ENCODE results near the gene NCK2. TPM values are rescaled to one million over a fixed set of nuclear protein-coding genes. Genes with fewer than 3 reads are reported as not detected.

NCK2 gene
- total RNA-seq, 1 experiment from 2014 or later = 26.7 TPM

- Histone ChIP-seq H3K4me2 (ENCODE audit: low read length) (no peak overlapping the region), H3K4me1 (ENCODE audit: control insufficient read depth in 1 of 2, insufficient read depth in 2 of 2, low read length in 2 of 2) (no peaks in the 10 kb centered on the region), H3K9ac (ENCODE audit: low read length) (no peak overlapping the region), H3K9me2 (ENCODE audit: insufficient read depth) (no peaks in the 10 kb centered on the region), H2AFZ (ENCODE audit: low read depth, low read length, poor library complexity, severe bottlenecking) (no peak overlapping the region), H3K9me3 (ENCODE audit: control insufficient read depth in 1 of 2, insufficient read depth in 1 of 2, low read depth in 1 of 2, low read length in 2 of 2) (no peaks in the 10 kb centered on the region), H4K20me1 (ENCODE audit: insufficient read depth) (no peaks in the 10 kb centered on the region), H3K27me3 (ENCODE audit: insufficient read depth, low read length) (no peaks in the 10 kb centered on the region), H3K4me3 (replicated peaks in 1 of 2; ENCODE audit: low read depth in 1 of 2, low read length in 2 of 2) (no peak overlapping the region), H3K36me3 (ENCODE audit: control insufficient read depth in 1 of 2, insufficient read depth in 2 of 2, low read length in 2 of 2) (no peaks in the 10 kb centered on the region), H3K79me2 (ENCODE audit: insufficient read depth, low read length) (peaks cover 21% of the 10 kb centered on the region), H3K27ac (ENCODE audit: low read depth, low read length) (no peak overlapping the region)
- no peak for ATAC-seq
- TF ChIP-seq TCF7L2 (IDR thresholded peaks at IDR 0.05; ENCODE audit: borderline replicate concordance, extremely low read depth, insufficient read depth, insufficient read length) = no peak
- no peak for TF ChIP-seq SRF (IDR thresholded peaks at IDR 0.05; ENCODE audit: low read depth)
- TF ChIP-seq, protein P1, sequence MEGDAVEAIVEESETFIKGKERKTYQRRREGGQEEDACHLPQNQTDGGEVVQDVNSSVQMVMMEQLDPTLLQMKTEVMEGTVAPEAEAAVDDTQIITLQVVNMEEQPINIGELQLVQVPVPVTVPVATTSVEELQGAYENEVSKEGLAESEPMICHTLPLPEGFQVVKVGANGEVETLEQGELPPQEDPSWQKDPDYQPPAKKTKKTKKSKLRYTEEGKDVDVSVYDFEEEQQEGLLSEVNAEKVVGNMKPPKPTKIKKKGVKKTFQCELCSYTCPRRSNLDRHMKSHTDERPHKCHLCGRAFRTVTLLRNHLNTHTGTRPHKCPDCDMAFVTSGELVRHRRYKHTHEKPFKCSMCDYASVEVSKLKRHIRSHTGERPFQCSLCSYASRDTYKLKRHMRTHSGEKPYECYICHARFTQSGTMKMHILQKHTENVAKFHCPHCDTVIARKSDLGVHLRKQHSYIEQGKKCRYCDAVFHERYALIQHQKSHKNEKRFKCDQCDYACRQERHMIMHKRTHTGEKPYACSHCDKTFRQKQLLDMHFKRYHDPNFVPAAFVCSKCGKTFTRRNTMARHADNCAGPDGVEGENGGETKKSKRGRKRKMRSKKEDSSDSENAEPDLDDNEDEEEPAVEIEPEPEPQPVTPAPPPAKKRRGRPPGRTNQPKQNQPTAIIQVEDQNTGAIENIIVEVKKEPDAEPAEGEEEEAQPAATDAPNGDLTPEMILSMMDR (IDR thresholded peaks at IDR 0.05 in 2 of 3, conservative IDR thresholded peaks at IDR 0.05 in 1 of 3; ENCODE audit: borderline replicate concordance in 1 of 3, insufficient read depth in 1 of 3, low read depth in 2 of 3, low read length in 2 of 3) = no peak
- TF ChIP-seq FOSL1 (IDR thresholded peaks at IDR 0.05; ENCODE audit: low read depth) = no peak
- no peak for TF ChIP-seq CEBPB (IDR thresholded peaks at IDR 0.05; ENCODE audit: low read depth)
- ChIA-PET CTCF (no interaction called here), RAD21 (ENCODE audit: low non-redundant PET in 1 of 2, low total read pairs in 2 of 2, uncharacterized antibody in 2 of 2, unreplicated experiment in 2 of 2) (no interaction called here), POLR2A (no interaction called here)
- DNase-seq (ENCODE audit: low read depth, low spot score) = no peak
- intact Hi-C loops (cut with micrococcal nuclease) = no loop called here
- BruUV-seq (replicated peaks) = no TSS peak
Measured at GRCh38 chr2:105798595-105798994, 53.9 kb downstream of the NCK2 start.

DNA sequence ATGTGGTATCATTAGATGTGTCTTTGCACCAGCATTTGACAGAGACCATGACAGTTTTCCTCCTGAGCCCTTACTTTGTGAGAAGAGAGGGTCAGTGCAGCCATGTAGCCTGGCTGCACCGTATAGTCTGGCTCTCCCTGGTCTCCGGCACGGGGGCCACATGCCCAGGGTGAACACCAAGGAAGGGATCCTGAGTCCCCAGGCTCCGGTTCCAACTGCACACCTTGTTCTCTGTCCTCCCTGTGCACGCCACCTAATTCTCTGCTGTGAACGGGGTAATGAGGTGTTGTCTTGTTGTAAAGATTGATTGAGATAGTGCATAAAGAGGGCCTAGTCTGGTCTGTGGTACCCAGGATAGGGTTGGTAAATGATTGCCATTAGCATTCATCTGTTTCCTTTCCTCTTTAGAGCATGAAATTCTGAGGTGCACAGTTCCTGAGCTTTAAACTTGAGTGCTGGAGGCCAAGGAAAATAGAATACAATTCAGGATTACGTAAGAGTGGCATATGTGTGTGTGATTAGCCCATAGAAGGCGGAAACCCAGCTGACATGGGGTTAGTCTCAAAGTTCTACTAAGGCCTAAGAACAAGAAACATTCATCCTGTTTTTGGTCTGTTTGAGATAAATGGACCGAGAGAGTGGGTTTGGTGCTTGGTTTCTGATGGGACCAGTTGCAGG, 55.5 kb downstream of the NCK2 start:
- DNase-seq (ENCODE audit: low read depth, low spot score) (no peak), ATAC-seq (no peak)
- CTCF ChIA-PET = no interaction called here
- Histone ChIP-seq H3K27ac (ENCODE audit: low read depth, low read length) (no peak overlapping the region), H3K79me2 (ENCODE audit: insufficient read depth, low read length) (peaks cover 27% of the 10 kb centered on the region; the same call in 1 of the 2 replicates), H3K9ac (ENCODE audit: low read length) (no peak overlapping the region), H3K9me3 (ENCODE audit: control insufficient read depth in 1 of 2, insufficient read depth in 1 of 2, low read depth in 1 of 2, low read length in 2 of 2) (no peaks in the 10 kb centered on the region), H3K36me3 (ENCODE audit: control insufficient read depth in 1 of 2, insufficient read depth in 2 of 2, low read length in 2 of 2) (no peaks in the 10 kb centered on the region), H3K27me3 (ENCODE audit: insufficient read depth, low read length) (no peaks in the 10 kb centered on the region), H3K4me3 (replicated peaks in 1 of 2; ENCODE audit: low read depth in 1 of 2, low read length in 2 of 2) (no peak overlapping the region), H3K9me2 (ENCODE audit: insufficient read depth) (no peaks in the 10 kb centered on the region), H3K4me2 (ENCODE audit: low read length) (no peak overlapping the region), H3K4me1 (ENCODE audit: control insufficient read depth in 1 of 2, insufficient read depth in 2 of 2, low read length in 2 of 2) (no peaks in the 10 kb centered on the region), H4K20me1 (ENCODE audit: insufficient read depth) (no peaks in the 10 kb centered on the region), H2AFZ (ENCODE audit: low read depth, low read length, poor library complexity, severe bottlenecking) (no peak overlapping the region)
- POLR2A ChIA-PET = no interaction called here
- RAD21 ChIA-PET (ENCODE audit: low non-redundant PET in 1 of 2, low total read pairs in 2 of 2, uncharacterized antibody in 2 of 2, unreplicated experiment in 2 of 2) = no interaction called here
- TF ChIP-seq SIN3A (IDR thresholded peaks at IDR 0.05; ENCODE audit: low read depth) = no peak
- no TSS peak for BruUV-seq (replicated peaks)
- intact Hi-C loops (cut with micrococcal nuclease) = no loop called here
